ENCODE results near the gene CAPN11. TPM values are rescaled to one million over a fixed set of nuclear protein-coding genes. Genes with fewer than 3 reads are reported as not detected.

CAPN11 gene
- total and polyA plus RNA-seq, 2 of the 4 experiments (the other 2 are of a cell fraction) = not detected

- Histone ChIP-seq H3K56ac (ENCODE audit: extremely low read depth, insufficient read depth, low read length) (no peak overlapping the region), H3K4me2 (ENCODE audit: low read depth, low read length) (no peak overlapping the region), H4K5ac (ENCODE audit: low read depth, low read length) (no peak overlapping the region), H2AFZ (replicated peaks; ENCODE audit: low read length, poor library complexity) (no peak overlapping the region), H3K14ac (replicated peaks; ENCODE audit: low read depth, low read length) (no peak overlapping the region), H3K9me3 (ENCODE audit: control insufficient read depth, insufficient read depth, low read length) (no peaks in the 10 kb centered on the region), H4K91ac (ENCODE audit: insufficient read depth, low read depth, low read length) (no peak overlapping the region), H4K20me1 (ENCODE audit: insufficient read depth, low read length) (no peaks in the 10 kb centered on the region), H2BK120ac (ENCODE audit: low read depth, low read length) (no peak overlapping the region), H3K9me1 (ENCODE audit: insufficient read depth, low read length) (no peaks in the 10 kb centered on the region), H2BK5ac (ENCODE audit: low read depth, low read length, poor library complexity, severe bottlenecking) (no peak overlapping the region), H3K4me1 (ENCODE audit: control insufficient read depth, insufficient read depth, low read length) (no peaks in the 10 kb centered on the region), H3K23ac (ENCODE audit: low read depth, low read length) (no peak overlapping the region; the same call in 1 of the 2 replicates), H3K4me3 (ENCODE audit: insufficient read depth, low read depth, low read length) (no peak overlapping the region), H3K9ac (ENCODE audit: low read depth, low read length) (no peak overlapping the region), H3K79me1 (ENCODE audit: low read depth in 1 of 2, low read length in 2 of 2) (no peaks in the 10 kb centered on the region), H3K18ac (ENCODE audit: low read depth, low read length) (no peak overlapping the region), H3K27ac (ENCODE audit: insufficient read depth, low read length) (no peak overlapping the region), H3K27me3 (ENCODE audit: control insufficient read depth, insufficient read depth, low read length) (peaks cover 14% of the 10 kb centered on the region), H4K8ac (ENCODE audit: low read depth in 2 of 2, low read length in 2 of 2) (no peak overlapping the region), H2AK5ac (ENCODE audit: low read depth, low read length) (no peak overlapping the region), H2BK15ac (ENCODE audit: low read depth, low read length) (no peak overlapping the region), H3K36me3 (ENCODE audit: control insufficient read depth, insufficient read depth, low read length) (no peaks in the 10 kb centered on the region), H2BK20ac (ENCODE audit: low read depth, low read length) (no peak overlapping the region), H2AK9ac (replicated peaks; ENCODE audit: low read depth, low read length, poor library complexity) (no peak overlapping the region), H3K4ac (ENCODE audit: low read depth, low read length) (no peak overlapping the region)
- ChIA-PET CTCF (no interaction called here), POLR2A (ENCODE audit: unreplicated experiment) (no interaction called here)
- ATAC-seq (ENCODE audit: low read depth) (no peak), DNase-seq (no peak)
- in situ Hi-C loops (cut with MboI; ENCODE audit: low sequenced_read_pairs) (no loop called here), dilution Hi-C loops (cut with HindIII; ENCODE audit: low sequenced_read_pairs, unreplicated experiment) (no loop called here), intact Hi-C loops (cut with micrococcal nuclease) (no loop called here)
- no peak for TF ChIP-seq USF2 (IDR thresholded peaks at IDR 0.05; ENCODE audit: low read depth, low read length)
- no peak for TF ChIP-seq FOS (IDR thresholded peaks at IDR 0.05; ENCODE audit: low read depth, low read length)
- no peak for TF ChIP-seq MXI1 (IDR thresholded peaks at IDR 0.05; ENCODE audit: borderline replicate concordance, low read depth, low read length)
- TF ChIP-seq CEBPB (IDR thresholded peaks at IDR 0.05; ENCODE audit: low read depth, low read length) = no peak
- TF ChIP-seq MAZ (IDR thresholded peaks at IDR 0.05; ENCODE audit: borderline replicate concordance, low read depth, low read length) = no peak
- no peak for TF ChIP-seq RFX5 (IDR thresholded peaks at IDR 0.05; ENCODE audit: low read depth, low read length)
- no peak for TF ChIP-seq CTCF (conservative IDR thresholded peaks at IDR 0.05; ENCODE audit: low read depth, low read length)
- TF ChIP-seq BHLHE40 (IDR thresholded peaks at IDR 0.05; ENCODE audit: low read depth, low read length) = no peak
- TF ChIP-seq POLR2A (IDR thresholded peaks at IDR 0.05; ENCODE audit: low read depth, low read length) = no peak
- WGBS, 2 experiments (ENCODE audit: extremely low coverage in 2 of 2, insufficient read length in 1 of 2) = 0% methylated on average over 1 of the region's 3 CpGs; no CpG with 5 or more reads in 1 of the 2 experiments
- BruUV-seq (replicated peaks) = no TSS peak
Observed at GRCh38 chr6:44201200-44201599, 42.6 kb downstream of the CAPN11 start.
